A673 (cell line): ENCODE results near the gene CHID1. TPM values are rescaled to one million over a fixed set of nuclear protein-coding genes. Genes with fewer than 3 reads are reported as not detected.

Source experiments
- BruUV-seq: library from RNA; stranded (reverse); fragments of 400-500 nt; replicated peaks from 2 replicates; lab custom pipeline; 2021; lab: Mats Ljungman, UMichigan
- CTCF ChIA-PET: fragments of 300-600 bp; sonication (Branson Sonifier 250); formaldehyde crosslinking; loops from one replicate; lab custom pipeline; 2022; ENCODE audit warnings: antibody characterized with exemption; lab: Charles Lee
- POLR2A ChIA-PET: fragments of 300-600 bp; sonication (Branson Sonifier 250); formaldehyde crosslinking; loops from one replicate; lab custom pipeline; 2022; ENCODE audit warnings: antibody characterized with exemption; ENCODE audit not compliant: low non-redundant PET; lab: Charles Lee
- DNase-seq: peaks from one replicate; pipeline ENCODE4 v3.0.0-alpha.2; 2015; ENCODE audit warnings: low spot score
- H3K27ac ChIP-seq: fragments of 200-600 bp; sonication (generic); 2 replicates; pipeline ENCODE4 v1.5.1; 2016; ENCODE audit warnings: mixed run types, low read depth, mild to moderate bottlenecking, mixed read lengths, antibody characterized with exemption, low read length; ENCODE audit not compliant: poor library complexity, severe bottlenecking
- H3K27me3 ChIP-seq: fragments of 200-600 bp; sonication (generic); replicated peaks from 2 replicates; pipeline ENCODE4 v1.6.1; 2017; ENCODE audit warnings: mixed run types, low read depth, mild to moderate bottlenecking, mixed read lengths, antibody characterized with exemption, low read length; ENCODE audit not compliant: insufficient read depth, poor library complexity
- H3K36me3 ChIP-seq: fragments of 200-600 bp; sonication (generic); 2 replicates; pipeline ENCODE4 v1.6.1; 2016; ENCODE audit warnings: mixed run types, mild to moderate bottlenecking, mixed read lengths, antibody characterized with exemption, low read length; ENCODE audit not compliant: insufficient read depth, poor library complexity, severe bottlenecking
- H3K4me1 ChIP-seq: fragments of 200-600 bp; sonication (generic); 2 replicates; pipeline ENCODE4 v1.6.1; 2017; ENCODE audit warnings: mixed run types, mild to moderate bottlenecking, mixed read lengths, antibody characterized with exemption, low read length; ENCODE audit not compliant: insufficient read depth, poor library complexity, severe bottlenecking
- H3K4me3 ChIP-seq: fragments of 200-600 bp; sonication (generic); 2 replicates; pipeline ENCODE4 v1.5.1; 2016; ENCODE audit warnings: low read depth, mixed run types, mild to moderate bottlenecking, mixed read lengths, low read length; ENCODE audit not compliant: poor library complexity, severe bottlenecking
- H3K9me3 ChIP-seq: fragments of 200-600 bp; sonication (generic); 2 replicates; pipeline ENCODE4 v1.6.1; 2016; ENCODE audit warnings: mixed run types, low read depth, mild to moderate bottlenecking, mixed read lengths, antibody characterized with exemption, low read length; ENCODE audit not compliant: poor library complexity, severe bottlenecking
- CTCF ChIP-seq: fragments of 300-800, 200-600 bp; sonication (generic); conservative IDR thresholded peaks from 2 replicates; pipeline ENCODE4 v1.5.1; 2017; ENCODE audit warnings: low read depth, mild to moderate bottlenecking, antibody characterized with exemption, low read length, moderate library complexity, mixed read lengths
- EZH2 ChIP-seq: fragments of 200-600 bp; sonication (generic); IDR thresholded peaks from 2 replicates; pipeline ENCODE4 v1.6.1; 2017; ENCODE audit warnings: borderline replicate concordance, low read depth, mild to moderate bottlenecking, mixed read lengths, antibody characterized with exemption, low read length; ENCODE audit not compliant: poor library complexity, severe bottlenecking
- intact Hi-C: fragments of 100-400 bp; cut with micrococcal nuclease; formaldehyde crosslinking; loops from one replicate; pipeline ENCODE4 v1.10.0; 2022; ENCODE audit not compliant: unreplicated experiment
- total RNA-seq: library from RNA; stranded (reverse); gene quantifications from 2 replicates; pipeline ENCODE4 v1.2.3, GENCODE V29; 2021

CHID1 gene
- total RNA-seq, 1 experiment from 2014 or later, result 105 TPM

- TF ChIP-seq EZH2 (no peak), CTCF (no peak; the same call in 1 of the 2 replicates)
- H3K4me1 ChIP-seq, result peaks cover 17% of the 10 kb centered on the region
- peak overlapping the region; percentile 52 for H3K4me3 ChIP-seq
- ChIA-PET POLR2A (no interaction called here), CTCF (no interaction called here)
- DNase-seq, result no peak
- no peaks in the 10 kb centered on the region for H3K9me3 ChIP-seq
- no TSS peak for BruUV-seq
- no peaks in the 10 kb centered on the region for H3K36me3 ChIP-seq
- intact Hi-C loops, result loop anchor here (10.0 kb wide), 1 partner anchor 124 kb away; no protein-coding TSS in a partner anchor
- no peak overlapping the region for H3K27ac ChIP-seq
- H3K27me3 ChIP-seq, result no peaks in the 10 kb centered on the region
These were observed 59.5 kb downstream of the CHID1 start for GRCh38 chr11:850775-851763.

GRCh38 chr11:849951-850774, 60.4 kb downstream of the CHID1 start:
- Histone ChIP-seq H3K4me1 (peaks cover 17% of the 10 kb centered on the region), H3K4me3 (peak overlapping the region; percentile 52), H3K9me3 (no peaks in the 10 kb centered on the region), H3K27me3 (no peaks in the 10 kb centered on the region), H3K27ac (no peak overlapping the region), H3K36me3 (no peaks in the 10 kb centered on the region)
- intact Hi-C loops, result loop anchor here (2.0 to 10.0 kb wide), 2 partner anchors 125 to 201 kb away; no protein-coding TSS in a partner anchor
- BruUV-seq, result no TSS peak
- POLR2A ChIA-PET, result no interaction called here
- CTCF ChIA-PET, result no interaction called here
- TF ChIP-seq CTCF (no peak), EZH2 (no peak)
- DNase-seq, result no peak

- Histone ChIP-seq H3K27ac (no peak overlapping the region), H3K9me3 (no peaks in the 10 kb centered on the region), H3K36me3 (no peaks in the 10 kb centered on the region), H3K4me1 (peaks cover 24% of the 10 kb centered on the region), H3K27me3 (no peaks in the 10 kb centered on the region), H3K4me3 (peak overlapping the region; percentile 52)
- ChIA-PET POLR2A (no interaction called here), CTCF (no interaction called here)
- intact Hi-C loops, result loop anchor here (2.0 kb wide), 1 partner anchor 202 kb away; no protein-coding TSS in a partner anchor
- peak; percentile 59 for DNase-seq
- no TSS peak for BruUV-seq
- TF ChIP-seq EZH2 (no peak), CTCF (no peak)
These were observed 61.3 kb downstream of the CHID1 start for GRCh38 chr11:849104-849824.
